Gastrocnemius medialis (tissue), 4 donors: ENCODE results near the gene XKR7.

Experiments used
- CTCF ChIP-seq, 5 experiments: fragments of 450-650 bp in 3 of 5; fragments of 200-600 bp in 2 of 5; sonication (generic) in 2 of 5; IDR thresholded peaks in 4 of 5; conservative IDR thresholded peaks in 1 of 5; 1 replicate in 4 of 5; 2 replicates in 1 of 5; pipeline ENCODE4 v1.5.1; 2016 to 2019; ENCODE audit warnings: antibody characterized with exemption in 5 of 5, mild to moderate bottlenecking in 3 of 5, moderate library complexity in 3 of 5
- POLR2A ChIP-seq, 2 donors: fragments of 450-650 bp; IDR thresholded peaks; one replicate each; pipeline ENCODE4 v1.6.1; 2017; ENCODE audit warnings: antibody characterized with exemption in 2 of 2, mild to moderate bottlenecking in 2 of 2, moderate library complexity in 2 of 2

- TF ChIP-seq CTCF (IDR thresholded peaks at IDR 0.05 in 4 of 5, conservative IDR thresholded peaks at IDR 0.05 in 1 of 5) (no peak), POLR2A (IDR thresholded peaks at IDR 0.05) (no peak)
Measured at GRCh38 chr20:32019563-32020463, 51.9 kb downstream of the XKR7 start.
